ENCODE data around the gene KDELR3.

GRCh38 chr22:38471237-38471636 is 3.3 kb downstream of the KDELR3 start:
- TF ChIP-seq CTCF (IDR thresholded peaks at IDR 0.05; ENCODE audit: poor library complexity, severe bottlenecking): no peak
- TF ChIP-seq SMC3 (conservative IDR thresholded peaks at IDR 0.05; ENCODE audit: poor library complexity): no peak
- no peak for TF ChIP-seq REST (IDR thresholded peaks at IDR 0.05; ENCODE audit: borderline replicate concordance)
- TF ChIP-seq POLR2AphosphoS5 (IDR thresholded peaks at IDR 0.05): no peak
- no peak for TF ChIP-seq EZH2 (IDR thresholded peaks at IDR 0.05; ENCODE audit: borderline replicate concordance, insufficient read depth, low read length, poor library complexity, severe bottlenecking)
- TF ChIP-seq TAF1 (IDR thresholded peaks at IDR 0.05; ENCODE audit: low read depth): no peak
- no peak for TF ChIP-seq EP300 (conservative IDR thresholded peaks at IDR 0.05; ENCODE audit: poor library complexity, severe bottlenecking)
